ENCODE measurements around the gene EEF1G. TPM values are rescaled to one million over a fixed set of nuclear protein-coding genes. Genes with fewer than 3 reads are reported as not detected.
A peak's percentile ranks its signal among the peaks of the same experiment; 100 is the strongest.
"Not testable (repeated sequence)": the region's sequence is repeated elsewhere in the genome, so short reads cannot be mapped to it uniquely, and the experiment has no call there.

The EEF1G gene
- total and polyA plus RNA-seq, 4 donors, result 941 to 1,160 (median 1,086) TPM

GRCh38 chr11:62592146-62592815, 18.6 kb upstream of the EEF1G start:
- no peak for TF ChIP-seq CTCF (IDR thresholded peaks at IDR 0.05; ENCODE audit: control extremely low read depth, extremely low read depth)
- DNase-seq (no peak), ATAC-seq (ENCODE audit: insufficient read depth, low FRiP score) (no peak)
- H3K27me3 ChIP-seq (ENCODE audit: control insufficient read depth in 3 of 3, insufficient read depth in 3 of 3, low read length in 2 of 3), result no peaks in the 10 kb centered on the region
- H3K36me3 ChIP-seq (ENCODE audit: control insufficient read depth in 4 of 4, insufficient read depth in 4 of 4, low read length in 4 of 4), result peaks cover 25 to 43% (median 29%) of the 10 kb centered on the region in 4 donors
- H3K27ac ChIP-seq (ENCODE audit: low read depth in 1 of 2, low read length in 1 of 2), result peak overlapping the region; percentile 87 to 97
- WGBS, 2 donors, result 12 to 13% methylated on average over 17 of the region's 17 CpGs
- H3K9me3 ChIP-seq (ENCODE audit: control insufficient read depth in 4 of 4, insufficient read depth in 3 of 4, low read length in 3 of 4), result no peaks in the 10 kb centered on the region
- peak overlapping the region; percentile 31 to 58 for H3K9ac ChIP-seq (ENCODE audit: insufficient read depth in 1 of 2, low read length in 2 of 2)
- peak overlapping the region; percentile 18 for H3K4me3 ChIP-seq
- H3K4me1 ChIP-seq (ENCODE audit: control insufficient read depth in 5 of 5, insufficient read depth in 5 of 5, low read length in 5 of 5), result peaks cover 0 to 11% (median 0%) of the 10 kb centered on the region in 5 donors

- ATAC-seq (ENCODE audit: insufficient read depth, low FRiP score) (peak; percentile 97), DNase-seq (peak; percentile 98 to 100 (median 99))
- no peaks in the 10 kb centered on the region for H3K9me3 ChIP-seq (ENCODE audit: control insufficient read depth in 4 of 4, insufficient read depth in 3 of 4, low read length in 3 of 4)
- H3K27me3 ChIP-seq (ENCODE audit: control insufficient read depth in 3 of 3, insufficient read depth in 3 of 3, low read length in 2 of 3), result no peaks in the 10 kb centered on the region
- peak within 1 kb of the TSS; percentile 50 to 98 for H3K9ac ChIP-seq (ENCODE audit: insufficient read depth in 1 of 2, low read length in 2 of 2)
- TF ChIP-seq CTCF (IDR thresholded peaks at IDR 0.05; ENCODE audit: control extremely low read depth, extremely low read depth), result no peak
- 0% methylated on average over 58 of the region's 58 CpGs for WGBS, 2 donors
- peak within 1 kb of the TSS; percentile 85 for H3K4me3 ChIP-seq
- peaks cover 21 to 39% (median 27%) of the 10 kb centered on the region in 4 donors for H3K36me3 ChIP-seq (ENCODE audit: control insufficient read depth in 4 of 4, insufficient read depth in 4 of 4, low read length in 4 of 4)
- H3K4me1 ChIP-seq (ENCODE audit: control insufficient read depth in 5 of 5, insufficient read depth in 5 of 5, low read length in 5 of 5), result peaks cover 0 to 11% (median 0%) of the 10 kb centered on the region in 5 donors
- peak within 1 kb of the TSS; percentile 87 to 97 for H3K27ac ChIP-seq (ENCODE audit: low read depth in 1 of 2, low read length in 1 of 2)
Observed at GRCh38 chr11:62591448-62592145, 17.9 kb upstream of the EEF1G start, which contains the start of gene TUT1. TSS of gene TUT1 (minus strand) at chr11:62591523. CDS start at chr11:62591485, 38 bp downstream.

- TF ChIP-seq CTCF (IDR thresholded peaks at IDR 0.05; ENCODE audit: control extremely low read depth, extremely low read depth), result no peak
- no peaks in the 10 kb centered on the region for H3K27me3 ChIP-seq (ENCODE audit: control insufficient read depth in 3 of 3, insufficient read depth in 3 of 3, low read length in 2 of 3)
- no peak for DNase-seq
- H3K9me3 ChIP-seq (ENCODE audit: control insufficient read depth in 4 of 4, insufficient read depth in 3 of 4, low read length in 3 of 4), result no peaks in the 10 kb centered on the region
- H3K9ac ChIP-seq (ENCODE audit: insufficient read depth in 1 of 2, low read length in 2 of 2), result no peak overlapping the region
- no peak overlapping the region for H3K27ac ChIP-seq (ENCODE audit: low read depth in 1 of 2, low read length in 1 of 2)
- WGBS, 2 donors, result 69 to 74% methylated on average over 18 of the region's 18 CpGs
- no peak overlapping the region for H3K4me3 ChIP-seq
- peaks cover 5 to 20% (median 19%) of the 10 kb centered on the region in 4 donors for H3K36me3 ChIP-seq (ENCODE audit: control insufficient read depth in 4 of 4, insufficient read depth in 4 of 4, low read length in 4 of 4)
- peaks cover 0 to 11% (median 0%) of the 10 kb centered on the region in 5 donors for H3K4me1 ChIP-seq (ENCODE audit: control insufficient read depth in 5 of 5, insufficient read depth in 5 of 5, low read length in 5 of 5)
- no peak for ATAC-seq (ENCODE audit: insufficient read depth, low FRiP score)
Observed at GRCh38 chr11:62588966-62589637, 15.4 kb upstream of the EEF1G start.

- not testable (repeated sequence) for ATAC-seq (ENCODE audit: insufficient read depth, low FRiP score); H3K9me3 ChIP-seq (ENCODE audit: control insufficient read depth in 4 of 4, insufficient read depth in 3 of 4, low read length in 3 of 4); H3K9ac ChIP-seq (ENCODE audit: insufficient read depth in 1 of 2, low read length in 2 of 2); H3K27me3 ChIP-seq (ENCODE audit: control insufficient read depth in 3 of 3, insufficient read depth in 3 of 3, low read length in 2 of 3); DNase-seq; H3K4me3 ChIP-seq; H3K4me1 ChIP-seq (ENCODE audit: control insufficient read depth in 5 of 5, insufficient read depth in 5 of 5, low read length in 5 of 5); H3K27ac ChIP-seq (ENCODE audit: low read depth in 1 of 2, low read length in 1 of 2)
- peaks cover 5 to 26% (median 24%) of the 10 kb centered on the region in 4 donors for H3K36me3 ChIP-seq (ENCODE audit: control insufficient read depth in 4 of 4, insufficient read depth in 4 of 4, low read length in 4 of 4)
- WGBS, 2 donors, result 95 to 97% methylated on average over 7 of the region's 7 CpGs
Observed at GRCh38 chr11:62585356-62585755, 11.7 kb upstream of the EEF1G start.

GRCh38 chr11:62581735-62582134, 8.0 kb upstream of the EEF1G start:
- not testable (repeated sequence) for H3K4me3 ChIP-seq; H3K9me3 ChIP-seq (ENCODE audit: control insufficient read depth in 4 of 4, insufficient read depth in 3 of 4, low read length in 3 of 4); H3K9ac ChIP-seq (ENCODE audit: insufficient read depth in 1 of 2, low read length in 2 of 2); H3K27me3 ChIP-seq (ENCODE audit: control insufficient read depth in 3 of 3, insufficient read depth in 3 of 3, low read length in 2 of 3); H3K27ac ChIP-seq (ENCODE audit: low read depth in 1 of 2, low read length in 1 of 2); DNase-seq; ATAC-seq (ENCODE audit: insufficient read depth, low FRiP score); H3K4me1 ChIP-seq (ENCODE audit: control insufficient read depth in 5 of 5, insufficient read depth in 5 of 5, low read length in 5 of 5)
- peaks cover 2 to 25% (median 23%) of the 10 kb centered on the region in 4 donors for H3K36me3 ChIP-seq (ENCODE audit: control insufficient read depth in 4 of 4, insufficient read depth in 4 of 4, low read length in 4 of 4)
- WGBS, 2 donors, result 95 to 96% methylated on average over 4 of the region's 4 CpGs
